Measurements from ENCODE around the gene MRPS23. TPM values are rescaled to one million over a fixed set of nuclear protein-coding genes. Genes with fewer than 3 reads are reported as not detected.

The MRPS23 gene
- total RNA-seq, 4 donors from 2014 or later = 24.3 to 47.2 (median 35.5) TPM

- no peaks in the 10 kb centered on the region for H3K9me3 ChIP-seq
- in situ Hi-C loops (cut with MboI; ENCODE audit: low sequenced_read_pairs in 4 of 4) = no loop called here
- peak in 1 of 2 donors; percentile 66 for DNase-seq
- peak; percentile 40 to 47 for ATAC-seq
- TF ChIP-seq POLR2A (IDR thresholded peaks at IDR 0.05) (no peak), CTCF (IDR thresholded peaks at IDR 0.05 in 4 of 5, conservative IDR thresholded peaks at IDR 0.05 in 1 of 5) (peak in 3 of 5 experiments; percentile 23 to 31 (median 29))
- H3K4me1 ChIP-seq = peaks cover 57 to 69% of the 10 kb centered on the region in 2 donors
- H3K27ac ChIP-seq = peak overlapping the region; percentile 72 to 84 (median 76)
- H3K36me3 ChIP-seq = peaks cover 0 to 14% of the 10 kb centered on the region in 2 donors
- intact Hi-C loops (cut with DNase I; ENCODE audit: low total_unique reads) = no loop called here
- H3K27me3 ChIP-seq = no peaks in the 10 kb centered on the region
- H3K4me3 ChIP-seq = peak overlapping the region in 2 of 4 donors; percentile 19 to 41
Observed at GRCh38 chr17:57875290-57876022, 25.6 kb upstream of the MRPS23 start.

GRCh38 chr17:57874434-57875289 is 24.8 kb upstream of the MRPS23 start:
- H3K4me3 ChIP-seq = peak overlapping the region; percentile 2 to 41 (median 28)
- DNase-seq (peak; percentile 41 to 58), ATAC-seq (peak; percentile 45 to 69)
- intact Hi-C loops (cut with DNase I; ENCODE audit: low total_unique reads) (no loop called here), in situ Hi-C loops (cut with MboI; ENCODE audit: low sequenced_read_pairs in 4 of 4) (no loop called here)
- peak overlapping the region; percentile 72 to 84 (median 76) for H3K27ac ChIP-seq
- H3K4me1 ChIP-seq = peaks cover 49 to 61% of the 10 kb centered on the region in 2 donors
- no peaks in the 10 kb centered on the region for H3K9me3 ChIP-seq
- no peaks in the 10 kb centered on the region for H3K27me3 ChIP-seq
- TF ChIP-seq POLR2A (IDR thresholded peaks at IDR 0.05) = no peak
- no peak for TF ChIP-seq CTCF (IDR thresholded peaks at IDR 0.05 in 4 of 5, conservative IDR thresholded peaks at IDR 0.05 in 1 of 5)
- H3K36me3 ChIP-seq = peaks cover 0 to 19% of the 10 kb centered on the region in 2 donors

- Histone ChIP-seq H3K27ac (peak overlapping the region; percentile 72 to 84 (median 76)), H3K36me3 (peaks cover 0 to 19% of the 10 kb centered on the region in 2 donors), H3K4me1 (peaks cover 49 to 61% of the 10 kb centered on the region in 2 donors), H3K27me3 (no peaks in the 10 kb centered on the region), H3K4me3 (peak overlapping the region; percentile 2 to 41 (median 28)), H3K9me3 (no peaks in the 10 kb centered on the region)
- in situ Hi-C loops (cut with MboI; ENCODE audit: low sequenced_read_pairs in 4 of 4) = no loop called here
- ATAC-seq = no peak
- TF ChIP-seq CTCF (IDR thresholded peaks at IDR 0.05 in 4 of 5, conservative IDR thresholded peaks at IDR 0.05 in 1 of 5) (no peak), POLR2A (IDR thresholded peaks at IDR 0.05) (no peak)
- DNase-seq = no peak
- intact Hi-C loops (cut with DNase I; ENCODE audit: low total_unique reads) = no loop called here
Observed at GRCh38 chr17:57874058-57874419, 24.2 kb upstream of the MRPS23 start.

GRCh38 chr17:57873261-57874057 is 23.6 kb upstream of the MRPS23 start:
- Histone ChIP-seq H3K27ac (peak overlapping the region in 3 of 4 donors; percentile 72 to 84 (median 75)), H3K9me3 (no peaks in the 10 kb centered on the region), H3K4me3 (no peak overlapping the region), H3K36me3 (peaks cover 0 to 19% of the 10 kb centered on the region in 2 donors), H3K27me3 (no peaks in the 10 kb centered on the region), H3K4me1 (peaks cover 49 to 61% of the 10 kb centered on the region in 2 donors)
- no peak for TF ChIP-seq CTCF (IDR thresholded peaks at IDR 0.05 in 4 of 5, conservative IDR thresholded peaks at IDR 0.05 in 1 of 5)
- no peak for TF ChIP-seq POLR2A (IDR thresholded peaks at IDR 0.05)
- ATAC-seq = no peak
- in situ Hi-C loops (cut with MboI; ENCODE audit: low sequenced_read_pairs in 4 of 4) (no loop called here), intact Hi-C loops (cut with DNase I; ENCODE audit: low total_unique reads) (no loop called here)
- DNase-seq = no peak
